ENCODE data around the gene ITFG2.

Gene ITFG2

GRCh38 chr12:2796187-2796666, 16.2 kb upstream of the ITFG2 start:
- Histone ChIP-seq H3K27ac (ENCODE audit: low read length) (no peak overlapping the region), H3K9ac (ENCODE audit: low read depth, low read length) (peak overlapping the region; percentile 64; the same call in 1 of the 2 replicates), H3K36me3 (ENCODE audit: insufficient read depth, low read depth, low read length) (peaks cover 48% of the 10 kb centered on the region), H3K4me3 (ENCODE audit: low read length) (peak overlapping the region; percentile 76), H3K4me1 (ENCODE audit: insufficient read depth, low read length) (no peaks in the 10 kb centered on the region), H3K9me3 (ENCODE audit: insufficient read depth, low read depth, low read length) (no peaks in the 10 kb centered on the region), H3K27me3 (ENCODE audit: insufficient read depth, low read length) (peaks cover 20% of the 10 kb centered on the region)

- Histone ChIP-seq H3K9me3 (ENCODE audit: insufficient read depth, low read depth, low read length) (no peaks in the 10 kb centered on the region), H3K4me1 (ENCODE audit: insufficient read depth, low read length) (no peaks in the 10 kb centered on the region), H3K27me3 (ENCODE audit: insufficient read depth, low read length) (peaks cover 16% of the 10 kb centered on the region), H3K27ac (ENCODE audit: low read length) (no peak overlapping the region), H3K4me3 (ENCODE audit: low read length) (no peak overlapping the region), H3K9ac (ENCODE audit: low read depth, low read length) (no peak overlapping the region), H3K36me3 (ENCODE audit: insufficient read depth, low read depth, low read length) (peaks cover 64% of the 10 kb centered on the region)
These were observed 14.6 kb upstream of the ITFG2 start for GRCh38 chr12:2797721-2798418.

GRCh38 chr12:2800046-2800570, 12.4 kb upstream of the ITFG2 start:
- Histone ChIP-seq H3K27ac (ENCODE audit: low read length) (no peak overlapping the region), H3K36me3 (ENCODE audit: insufficient read depth, low read depth, low read length) (peaks cover 86% of the 10 kb centered on the region), H3K4me1 (ENCODE audit: insufficient read depth, low read length) (no peaks in the 10 kb centered on the region), H3K9me3 (ENCODE audit: insufficient read depth, low read depth, low read length) (no peaks in the 10 kb centered on the region), H3K9ac (ENCODE audit: low read depth, low read length) (no peak overlapping the region), H3K4me3 (ENCODE audit: low read length) (no peak overlapping the region), H3K27me3 (ENCODE audit: insufficient read depth, low read length) (no peaks in the 10 kb centered on the region)

- H3K27me3 ChIP-seq (ENCODE audit: insufficient read depth, low read length) = no peaks in the 10 kb centered on the region
- no peak overlapping the region for H3K27ac ChIP-seq (ENCODE audit: low read length)
- no peaks in the 10 kb centered on the region for H3K4me1 ChIP-seq (ENCODE audit: insufficient read depth, low read length)
- no peak overlapping the region for H3K9ac ChIP-seq (ENCODE audit: low read depth, low read length)
- H3K4me3 ChIP-seq (ENCODE audit: low read length) = no peak overlapping the region
- no peaks in the 10 kb centered on the region for H3K9me3 ChIP-seq (ENCODE audit: insufficient read depth, low read depth, low read length)
- H3K36me3 ChIP-seq (ENCODE audit: insufficient read depth, low read depth, low read length) = peaks cover 96% of the 10 kb centered on the region
These were observed 11.3 kb upstream of the ITFG2 start for GRCh38 chr12:2801044-2801783.

- Histone ChIP-seq H3K9me3 (ENCODE audit: insufficient read depth, low read depth, low read length) (no peaks in the 10 kb centered on the region), H3K4me1 (ENCODE audit: insufficient read depth, low read length) (no peaks in the 10 kb centered on the region), H3K36me3 (ENCODE audit: insufficient read depth, low read depth, low read length) (peaks cover 72% of the 10 kb centered on the region), H3K9ac (ENCODE audit: low read depth, low read length) (no peak overlapping the region), H3K27me3 (ENCODE audit: insufficient read depth, low read length) (no peaks in the 10 kb centered on the region), H3K4me3 (ENCODE audit: low read length) (no peak overlapping the region), H3K27ac (ENCODE audit: low read length) (no peak overlapping the region)
These were observed 8.7 kb upstream of the ITFG2 start for GRCh38 chr12:2803635-2804392.

- H3K36me3 ChIP-seq (ENCODE audit: insufficient read depth, low read depth, low read length) = peaks cover 65% of the 10 kb centered on the region
- H3K4me1 ChIP-seq (ENCODE audit: insufficient read depth, low read length) = no peaks in the 10 kb centered on the region
- H3K27ac ChIP-seq (ENCODE audit: low read length) = no peak overlapping the region
- H3K9me3 ChIP-seq (ENCODE audit: insufficient read depth, low read depth, low read length) = no peaks in the 10 kb centered on the region
- H3K9ac ChIP-seq (ENCODE audit: low read depth, low read length) = no peak overlapping the region
- H3K27me3 ChIP-seq (ENCODE audit: insufficient read depth, low read length) = no peaks in the 10 kb centered on the region
- no peak overlapping the region for H3K4me3 ChIP-seq (ENCODE audit: low read length)
These were observed 7.9 kb upstream of the ITFG2 start for GRCh38 chr12:2804393-2805142.

GRCh38 chr12:2805143-2805520, 7.3 kb upstream of the ITFG2 start:
- H3K27me3 ChIP-seq (ENCODE audit: insufficient read depth, low read length) = no peaks in the 10 kb centered on the region
- peaks cover 59% of the 10 kb centered on the region for H3K36me3 ChIP-seq (ENCODE audit: insufficient read depth, low read depth, low read length)
- no peaks in the 10 kb centered on the region for H3K9me3 ChIP-seq (ENCODE audit: insufficient read depth, low read depth, low read length)
- no peak overlapping the region for H3K27ac ChIP-seq (ENCODE audit: low read length)
- H3K9ac ChIP-seq (ENCODE audit: low read depth, low read length) = no peak overlapping the region
- no peaks in the 10 kb centered on the region for H3K4me1 ChIP-seq (ENCODE audit: insufficient read depth, low read length)
- no peak overlapping the region for H3K4me3 ChIP-seq (ENCODE audit: low read length)

- no peak overlapping the region for H3K9ac ChIP-seq (ENCODE audit: low read depth, low read length)
- no peak overlapping the region for H3K27ac ChIP-seq (ENCODE audit: low read length)
- peaks cover under 1% of the 10 kb centered on the region; the same call in 1 of the 2 replicates for H3K4me1 ChIP-seq (ENCODE audit: insufficient read depth, low read length)
- no peaks in the 10 kb centered on the region for H3K27me3 ChIP-seq (ENCODE audit: insufficient read depth, low read length)
- H3K36me3 ChIP-seq (ENCODE audit: insufficient read depth, low read depth, low read length) = peaks cover 43% of the 10 kb centered on the region
- no peaks in the 10 kb centered on the region for H3K9me3 ChIP-seq (ENCODE audit: insufficient read depth, low read depth, low read length)
- no peak overlapping the region for H3K4me3 ChIP-seq (ENCODE audit: low read length)
These were observed 5.8 kb upstream of the ITFG2 start for GRCh38 chr12:2806700-2807099.

GRCh38 chr12:2811801-2812200, 667 bp upstream of the ITFG2 start:
- H3K36me3 ChIP-seq (ENCODE audit: insufficient read depth, low read depth, low read length) = peaks cover 2% of the 10 kb centered on the region
- H3K4me3 ChIP-seq (ENCODE audit: low read length) = peak overlapping the region; percentile 93
- no peak overlapping the region for H3K27ac ChIP-seq (ENCODE audit: low read length)
- H3K4me1 ChIP-seq (ENCODE audit: insufficient read depth, low read length) = peaks cover 3% of the 10 kb centered on the region; the same call in 1 of the 2 replicates
- H3K9me3 ChIP-seq (ENCODE audit: insufficient read depth, low read depth, low read length) = no peaks in the 10 kb centered on the region
- H3K27me3 ChIP-seq (ENCODE audit: insufficient read depth, low read length) = no peaks in the 10 kb centered on the region
- H3K9ac ChIP-seq (ENCODE audit: low read depth, low read length) = no peak overlapping the region; the same call in 1 of the 2 replicates

GRCh38 chr12:2813214-2814185, 1.0 kb downstream of the ITFG2 start:
- Histone ChIP-seq H3K36me3 (ENCODE audit: insufficient read depth, low read depth, low read length) (peaks cover 19% of the 10 kb centered on the region), H3K9ac (ENCODE audit: low read depth, low read length) (peak overlapping the region; percentile 98; the same call in 1 of the 2 replicates), H3K4me3 (ENCODE audit: low read length) (peak overlapping the region; percentile 93), H3K27me3 (ENCODE audit: insufficient read depth, low read length) (no peaks in the 10 kb centered on the region), H3K9me3 (ENCODE audit: insufficient read depth, low read depth, low read length) (no peaks in the 10 kb centered on the region), H3K27ac (ENCODE audit: low read length) (peak overlapping the region; percentile 86), H3K4me1 (ENCODE audit: insufficient read depth, low read length) (peaks cover 3% of the 10 kb centered on the region; the same call in 1 of the 2 replicates)
